Suprapubic skin (tissue), 4 donors: ENCODE results near the gene SPARC. TPM values are rescaled to one million over a fixed set of nuclear protein-coding genes. Genes with fewer than 3 reads are reported as not detected.
A peak's percentile ranks its signal among the peaks of the same experiment; 100 is the strongest.

Experiments
- DNase-seq, 2 donors: peaks; one replicate each; pipeline ENCODE4 v3.0.0-alpha.2; 2019; ENCODE audit warnings: low spot score in 2 of 2
- H3K27ac ChIP-seq: fragments of 200-600 bp; sonication (generic); one replicate; pipeline ENCODE4 v1.5.1; 2019
- H3K27me3 ChIP-seq: fragments of 200-600 bp; sonication (generic); one replicate; pipeline ENCODE4 v1.5.1; 2019
- H3K36me3 ChIP-seq: fragments of 200-600 bp; sonication (generic); one replicate; pipeline ENCODE4 v1.5.1; 2019
- H3K4me1 ChIP-seq: fragments of 200-600 bp; sonication (generic); one replicate; pipeline ENCODE4 v1.5.1; 2019
- H3K4me3 ChIP-seq: fragments of 200-600 bp; sonication (generic); one replicate; pipeline ENCODE4 v1.5.1; 2019; ENCODE audit warnings: mild to moderate bottlenecking
- H3K9me3 ChIP-seq: fragments of 200-600 bp; sonication (generic); one replicate; pipeline ENCODE4 v1.5.1; 2019
- EP300 ChIP-seq: sonication (generic); formaldehyde crosslinking; IDR thresholded peaks from one replicate; pipeline ENCODE4 v1.6.1; 2017; ENCODE audit warnings: antibody characterized with exemption
- POLR2A ChIP-seq, 2 donors: fragments of 450-650 bp; IDR thresholded peaks; one replicate each; pipeline ENCODE4 v1.6.1; 2017; ENCODE audit warnings: antibody characterized with exemption in 2 of 2, mild to moderate bottlenecking in 2 of 2, moderate library complexity in 2 of 2
- POLR2AphosphoS5 ChIP-seq, 3 donors: sonication (generic); formaldehyde crosslinking; IDR thresholded peaks; one replicate each; pipeline ENCODE4 v1.6.1; 2017; ENCODE audit warnings: antibody characterized with exemption in 3 of 3
- WGBS: methylation state at CpG from one replicate; pipeline ENCODE4 v1.1.5; 2018; 5-methylcytosine and 5-hydroxymethylcytosine counted together
- total RNA-seq, 4 donors: library from RNA; depleted of rRNA; stranded (reverse); fragments of >200 nt; gene quantifications; one replicate each; pipeline ENCODE4 v1.1.0, GENCODE V29; 2016
- TF ChIP-seq, protein P1 (sequence below), 2 donors: fragments of 200-600 bp in 1 of 2; fragments of 450-650 bp in 1 of 2; sonication (generic) in 1 of 2; IDR thresholded peaks; one replicate each; pipeline ENCODE4 v1.5.1; 2016 to 2019; ENCODE audit warnings: antibody characterized with exemption in 2 of 2, mild to moderate bottlenecking in 1 of 2, moderate library complexity in 1 of 2

The SPARC gene
- total RNA-seq, 4 donors from 2014 or later: 265 to 337 (median 270) TPM

DNA sequence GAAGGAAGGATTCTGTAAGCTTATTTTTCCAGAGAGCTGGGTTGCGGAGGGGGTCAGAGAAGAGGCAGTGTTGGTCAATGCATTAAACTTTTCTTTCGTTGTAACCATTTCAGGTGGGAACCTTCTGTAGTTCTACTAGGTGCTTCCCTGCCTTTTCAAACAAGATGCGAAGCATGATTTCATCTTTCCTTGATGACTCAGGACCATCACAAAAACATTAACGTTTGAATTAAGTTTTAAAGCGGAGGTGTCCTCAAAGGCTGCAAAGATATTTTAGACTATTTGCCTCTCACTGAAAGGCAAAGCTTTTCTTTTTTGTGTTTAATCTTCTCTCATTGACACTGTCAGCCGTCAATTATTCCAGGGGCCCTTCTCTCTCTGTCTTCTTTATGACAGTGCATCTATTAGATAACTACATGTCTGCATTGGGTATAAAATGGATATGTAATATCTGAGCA, 69.3 kb downstream of the SPARC start:
- H3K4me3 ChIP-seq: no peak overlapping the region
- TF ChIP-seq, protein P1, sequence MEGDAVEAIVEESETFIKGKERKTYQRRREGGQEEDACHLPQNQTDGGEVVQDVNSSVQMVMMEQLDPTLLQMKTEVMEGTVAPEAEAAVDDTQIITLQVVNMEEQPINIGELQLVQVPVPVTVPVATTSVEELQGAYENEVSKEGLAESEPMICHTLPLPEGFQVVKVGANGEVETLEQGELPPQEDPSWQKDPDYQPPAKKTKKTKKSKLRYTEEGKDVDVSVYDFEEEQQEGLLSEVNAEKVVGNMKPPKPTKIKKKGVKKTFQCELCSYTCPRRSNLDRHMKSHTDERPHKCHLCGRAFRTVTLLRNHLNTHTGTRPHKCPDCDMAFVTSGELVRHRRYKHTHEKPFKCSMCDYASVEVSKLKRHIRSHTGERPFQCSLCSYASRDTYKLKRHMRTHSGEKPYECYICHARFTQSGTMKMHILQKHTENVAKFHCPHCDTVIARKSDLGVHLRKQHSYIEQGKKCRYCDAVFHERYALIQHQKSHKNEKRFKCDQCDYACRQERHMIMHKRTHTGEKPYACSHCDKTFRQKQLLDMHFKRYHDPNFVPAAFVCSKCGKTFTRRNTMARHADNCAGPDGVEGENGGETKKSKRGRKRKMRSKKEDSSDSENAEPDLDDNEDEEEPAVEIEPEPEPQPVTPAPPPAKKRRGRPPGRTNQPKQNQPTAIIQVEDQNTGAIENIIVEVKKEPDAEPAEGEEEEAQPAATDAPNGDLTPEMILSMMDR (IDR thresholded peaks at IDR 0.05): no peak
- no peak for TF ChIP-seq EP300
- TF ChIP-seq POLR2AphosphoS5 (IDR thresholded peaks at IDR 0.05): no peak
- no peak for TF ChIP-seq POLR2A (IDR thresholded peaks at IDR 0.05)
- no peak for DNase-seq
- no peaks in the 10 kb centered on the region for H3K9me3 ChIP-seq
- H3K4me1 ChIP-seq: peaks cover 68% of the 10 kb centered on the region
- no peaks in the 10 kb centered on the region for H3K27me3 ChIP-seq
- WGBS: 75% methylated on average over 6 of the region's 6 CpGs
- H3K36me3 ChIP-seq: no peaks in the 10 kb centered on the region
- no peak overlapping the region for H3K27ac ChIP-seq

DNA sequence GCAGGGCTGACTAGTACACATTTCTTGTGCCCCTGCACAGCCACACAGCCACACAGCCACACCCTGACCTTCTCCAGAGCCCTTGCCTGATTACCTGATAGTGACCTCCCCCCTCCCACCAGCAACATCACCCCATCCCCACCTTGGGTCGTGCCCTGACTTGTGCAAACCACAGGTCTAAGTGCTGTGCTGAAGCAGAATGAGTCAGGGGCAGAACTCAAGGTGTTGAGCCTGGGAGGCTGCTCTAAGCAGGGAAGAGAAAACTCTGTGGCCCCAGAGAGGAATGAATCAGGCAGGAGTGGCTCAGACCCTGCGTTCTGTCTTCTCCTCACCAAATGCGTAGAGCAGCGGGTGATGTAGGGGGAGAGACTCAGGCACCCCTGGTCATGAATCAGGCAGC, 71.3 kb downstream of the SPARC start:
- peak overlapping the region; percentile 55 for H3K27ac ChIP-seq
- 57% methylated on average over 3 of the region's 4 CpGs for WGBS
- H3K4me1 ChIP-seq: peaks cover 48% of the 10 kb centered on the region
- no peaks in the 10 kb centered on the region for H3K36me3 ChIP-seq
- no peaks in the 10 kb centered on the region for H3K27me3 ChIP-seq
- no peaks in the 10 kb centered on the region for H3K9me3 ChIP-seq
- DNase-seq: no peak
- no peak overlapping the region for H3K4me3 ChIP-seq
- TF ChIP-seq, protein P1 (IDR thresholded peaks at IDR 0.05): no peak
- TF ChIP-seq POLR2AphosphoS5 (IDR thresholded peaks at IDR 0.05) (no peak), POLR2A (IDR thresholded peaks at IDR 0.05) (no peak), EP300 (no peak)

DNA sequence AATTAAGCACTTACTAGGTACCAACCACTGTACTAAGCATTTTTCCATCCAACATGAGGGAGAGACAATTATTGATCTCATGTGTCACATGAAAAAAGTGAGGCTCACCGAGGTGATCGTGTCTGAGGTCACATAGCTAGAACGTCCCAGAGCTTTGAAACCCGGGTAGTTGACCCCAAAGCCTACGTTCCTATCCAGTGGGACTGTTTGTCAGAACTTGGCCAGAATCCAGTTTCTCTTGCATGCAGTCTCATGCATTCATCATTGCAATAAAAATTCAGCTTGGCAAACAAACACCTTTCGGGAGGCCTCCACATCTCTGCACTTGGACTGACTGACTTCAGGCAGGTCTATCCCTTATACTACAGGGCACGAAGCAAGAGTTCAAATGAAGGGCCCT, 72.2 kb downstream of the SPARC start:
- H3K27ac ChIP-seq: no peak overlapping the region

DNA sequence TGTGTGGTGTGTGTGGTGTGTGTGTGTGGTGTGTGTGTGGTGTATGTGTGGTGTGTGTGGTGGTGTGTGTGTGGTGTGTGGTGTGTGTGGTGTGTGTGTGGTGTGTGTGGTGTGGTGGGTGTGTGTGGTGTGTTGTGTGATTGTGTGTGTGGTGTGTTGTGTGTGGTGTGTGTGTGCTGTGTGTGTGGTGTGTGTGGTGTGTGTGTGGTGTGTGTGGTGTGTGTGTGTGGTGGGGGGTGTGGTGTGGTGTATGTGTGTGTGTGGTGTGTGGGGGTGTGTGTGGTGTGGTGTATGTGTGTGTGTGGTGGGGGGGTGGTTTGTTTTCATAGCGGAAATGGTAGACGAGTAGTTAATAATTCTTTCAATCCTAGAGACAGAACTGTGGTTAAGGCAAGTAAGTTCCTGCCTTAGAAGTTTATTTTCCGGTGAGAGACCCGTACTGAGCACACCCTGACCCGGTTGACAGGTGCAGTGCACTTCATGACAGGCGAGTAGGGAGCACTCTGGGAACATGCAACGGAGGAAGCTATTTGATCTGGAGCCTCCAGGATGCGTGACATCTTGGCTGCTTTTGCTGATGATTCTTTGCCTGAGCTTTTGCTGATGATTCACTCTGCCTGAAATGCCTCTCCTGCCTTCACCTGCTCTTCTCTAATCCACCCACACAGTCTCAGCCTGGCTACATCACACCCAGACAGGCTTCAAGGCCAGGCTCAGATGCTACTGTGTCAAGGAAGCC, 73.9 kb downstream of the SPARC start:
- Histone ChIP-seq H3K9me3 (no peaks in the 10 kb centered on the region), H3K27me3 (no peaks in the 10 kb centered on the region), H3K4me1 (peaks cover 25% of the 10 kb centered on the region), H3K36me3 (no peaks in the 10 kb centered on the region), H3K4me3 (no peak overlapping the region), H3K27ac (no peak overlapping the region)
- TF ChIP-seq POLR2A (IDR thresholded peaks at IDR 0.05): no peak
- no peak for TF ChIP-seq EP300
- no peak for DNase-seq
- whole genome bisulfite sequencing: 35% methylated on average over 8 of the region's 8 CpGs

More for the DNA sequence above, 72.2 kb downstream of the SPARC start:
- no peak for DNase-seq
- 77% methylated on average over 7 of the region's 7 CpGs for WGBS
- Histone ChIP-seq H3K4me1 (peaks cover 40% of the 10 kb centered on the region), H3K9me3 (no peaks in the 10 kb centered on the region), H3K27me3 (no peaks in the 10 kb centered on the region), H3K4me3 (no peak overlapping the region), H3K36me3 (no peaks in the 10 kb centered on the region)
- TF ChIP-seq POLR2AphosphoS5 (IDR thresholded peaks at IDR 0.05) (no peak), POLR2A (IDR thresholded peaks at IDR 0.05) (no peak), EP300 (no peak)
- TF ChIP-seq, protein P1 (IDR thresholded peaks at IDR 0.05): no peak

DNA sequence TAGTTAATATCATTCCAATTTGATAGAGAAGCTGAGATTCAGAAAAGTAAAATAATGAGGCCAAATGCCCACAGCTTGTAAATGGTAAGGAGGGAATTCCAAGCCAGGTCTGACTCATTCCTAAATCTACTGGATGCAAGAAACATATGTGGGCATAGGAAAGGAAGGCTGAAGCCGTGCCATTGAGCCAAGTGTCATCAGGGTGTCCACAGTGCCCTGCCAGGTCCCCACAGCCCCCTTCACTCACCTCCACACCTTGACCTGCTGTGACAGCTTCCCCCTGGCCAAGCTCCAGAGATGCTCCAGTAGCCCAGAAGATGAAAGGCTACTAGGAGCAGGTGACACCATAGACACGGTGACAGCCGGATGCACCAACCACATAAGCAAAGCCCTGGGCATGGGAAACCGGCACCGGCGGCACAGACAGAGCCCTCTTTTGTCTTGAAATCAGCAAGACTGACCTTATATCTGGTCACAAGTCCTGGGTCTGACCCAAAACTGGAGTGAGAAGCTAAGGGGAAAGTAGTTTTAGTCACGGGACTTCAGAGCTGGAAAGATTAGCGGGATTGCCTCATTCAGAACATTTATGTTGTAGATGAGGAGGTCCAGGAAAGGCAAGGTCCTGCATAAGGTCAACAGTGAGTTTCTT, 75.5 kb downstream of the SPARC start:
- Histone ChIP-seq H3K9me3 (no peaks in the 10 kb centered on the region), H3K27ac (no peak overlapping the region), H3K27me3 (no peaks in the 10 kb centered on the region), H3K36me3 (no peaks in the 10 kb centered on the region), H3K4me3 (no peak overlapping the region), H3K4me1 (peaks cover 25% of the 10 kb centered on the region)
- WGBS: 79% methylated on average over 7 of the region's 8 CpGs
- TF ChIP-seq POLR2A (IDR thresholded peaks at IDR 0.05) (no peak), EP300 (no peak), POLR2AphosphoS5 (IDR thresholded peaks at IDR 0.05) (no peak)
- TF ChIP-seq, protein P1 (IDR thresholded peaks at IDR 0.05): no peak
- DNase-seq: no peak

Other genes starting within 250 kb of the SPARC start
- 10 to 100 TPM in 1 of 4 donors, 1 to 10 TPM in 3; 7.2 to 16.5 (median 8.1) TPM for gene SLC36A1, start 239.3 kb downstream of the SPARC start, total RNA-seq
- gene FAT2, start 95.6 kb downstream of the SPARC start, total RNA-seq: 100 to 1,000 TPM; 107 to 205 (median 164) TPM
- gene ATOX1, start 71.7 kb upstream of the SPARC start, total RNA-seq: 100 to 1,000 TPM in 1 of 4 donors, 10 to 100 TPM in 3; 59.0 to 185 (median 92.1) TPM
- 100 to 1,000 TPM; 111 to 116 (median 113) TPM for gene G3BP1, start 85.0 kb upstream of the SPARC start, total RNA-seq
- not detected for gene GLRA1, start 237.9 kb upstream of the SPARC start, total RNA-seq